Neural cell (in vitro differentiated cells): ENCODE measurements around the gene ATP13A3.

Experiments used
- EP300 ChIP-seq: fragments of 450-650 bp; conservative IDR thresholded peaks from 2 replicates; pipeline ENCODE4 v1.6.1; 2014; ENCODE audit warnings: antibody characterized with exemption, mild to moderate bottlenecking, moderate library complexity; ENCODE audit not compliant: poor library complexity, severe bottlenecking
- EZH2 ChIP-seq: fragments of 200-600, 300-800 bp; shearing (Covaris generic), sonication (generic); IDR thresholded peaks from 2 replicates; pipeline ENCODE4 v1.6.1; 2014; ENCODE audit warnings: antibody characterized with exemption, low read length, borderline replicate concordance, mild to moderate bottlenecking; ENCODE audit not compliant: insufficient read depth, poor library complexity, severe bottlenecking
- MXI1 ChIP-seq: fragments of 450-650 bp; conservative IDR thresholded peaks from 2 replicates; pipeline ENCODE4 v1.6.1; 2014; ENCODE audit warnings: antibody characterized with exemption, mild to moderate bottlenecking; ENCODE audit not compliant: poor library complexity, severe bottlenecking
- POLR2AphosphoS5 ChIP-seq: IDR thresholded peaks from 2 replicates; pipeline ENCODE4 v1.6.1; 2012
- RAD21 ChIP-seq: fragments of 450-650 bp; conservative IDR thresholded peaks from 2 replicates; pipeline ENCODE4 v1.6.1; 2014; ENCODE audit warnings: antibody characterized with exemption, mild to moderate bottlenecking, moderate library complexity
- SMC3 ChIP-seq: fragments of 450-650 bp; conservative IDR thresholded peaks from 2 replicates; pipeline ENCODE4 v1.6.1; 2014; ENCODE audit warnings: antibody characterized with exemption, mild to moderate bottlenecking, moderate library complexity; ENCODE audit not compliant: poor library complexity
- TAF1 ChIP-seq: IDR thresholded peaks from 2 replicates; pipeline ENCODE4 v1.6.1; 2012; ENCODE audit warnings: low read depth
- TF ChIP-seq, protein P1 (sequence below): fragments of 450-650 bp; IDR thresholded peaks from 2 replicates; pipeline ENCODE4 v1.5.1; 2014; ENCODE audit warnings: antibody characterized with exemption, mild to moderate bottlenecking, moderate library complexity; ENCODE audit not compliant: poor library complexity, severe bottlenecking
- TF ChIP-seq, protein P2 (sequence below): IDR thresholded peaks from 2 replicates; pipeline ENCODE4 v1.6.1; 2012; ENCODE audit warnings: borderline replicate concordance

DNA sequence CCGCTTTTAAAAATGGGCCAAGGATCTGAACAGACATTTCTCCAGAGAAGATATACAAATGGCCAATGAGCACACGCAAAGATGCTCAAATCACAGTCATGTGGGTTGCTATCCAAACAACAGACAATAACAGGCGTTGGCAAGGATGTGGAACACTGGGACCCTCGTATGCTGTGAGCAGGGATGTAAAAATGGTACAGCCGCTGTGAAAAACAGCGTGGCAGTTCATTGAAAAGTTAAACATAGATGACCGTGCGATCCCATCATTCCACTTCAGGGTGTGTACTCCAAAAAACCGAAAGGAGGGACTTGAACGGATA lies 110.6 kb downstream of the ATP13A3 start:
- TF ChIP-seq MXI1 (no peak), EP300 (no peak), SMC3 (no peak), POLR2AphosphoS5 (no peak), RAD21 (no peak), EZH2 (no peak), TAF1 (no peak)
- TF ChIP-seq, protein P1, sequence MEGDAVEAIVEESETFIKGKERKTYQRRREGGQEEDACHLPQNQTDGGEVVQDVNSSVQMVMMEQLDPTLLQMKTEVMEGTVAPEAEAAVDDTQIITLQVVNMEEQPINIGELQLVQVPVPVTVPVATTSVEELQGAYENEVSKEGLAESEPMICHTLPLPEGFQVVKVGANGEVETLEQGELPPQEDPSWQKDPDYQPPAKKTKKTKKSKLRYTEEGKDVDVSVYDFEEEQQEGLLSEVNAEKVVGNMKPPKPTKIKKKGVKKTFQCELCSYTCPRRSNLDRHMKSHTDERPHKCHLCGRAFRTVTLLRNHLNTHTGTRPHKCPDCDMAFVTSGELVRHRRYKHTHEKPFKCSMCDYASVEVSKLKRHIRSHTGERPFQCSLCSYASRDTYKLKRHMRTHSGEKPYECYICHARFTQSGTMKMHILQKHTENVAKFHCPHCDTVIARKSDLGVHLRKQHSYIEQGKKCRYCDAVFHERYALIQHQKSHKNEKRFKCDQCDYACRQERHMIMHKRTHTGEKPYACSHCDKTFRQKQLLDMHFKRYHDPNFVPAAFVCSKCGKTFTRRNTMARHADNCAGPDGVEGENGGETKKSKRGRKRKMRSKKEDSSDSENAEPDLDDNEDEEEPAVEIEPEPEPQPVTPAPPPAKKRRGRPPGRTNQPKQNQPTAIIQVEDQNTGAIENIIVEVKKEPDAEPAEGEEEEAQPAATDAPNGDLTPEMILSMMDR, result no peak
- TF ChIP-seq, protein P2, sequence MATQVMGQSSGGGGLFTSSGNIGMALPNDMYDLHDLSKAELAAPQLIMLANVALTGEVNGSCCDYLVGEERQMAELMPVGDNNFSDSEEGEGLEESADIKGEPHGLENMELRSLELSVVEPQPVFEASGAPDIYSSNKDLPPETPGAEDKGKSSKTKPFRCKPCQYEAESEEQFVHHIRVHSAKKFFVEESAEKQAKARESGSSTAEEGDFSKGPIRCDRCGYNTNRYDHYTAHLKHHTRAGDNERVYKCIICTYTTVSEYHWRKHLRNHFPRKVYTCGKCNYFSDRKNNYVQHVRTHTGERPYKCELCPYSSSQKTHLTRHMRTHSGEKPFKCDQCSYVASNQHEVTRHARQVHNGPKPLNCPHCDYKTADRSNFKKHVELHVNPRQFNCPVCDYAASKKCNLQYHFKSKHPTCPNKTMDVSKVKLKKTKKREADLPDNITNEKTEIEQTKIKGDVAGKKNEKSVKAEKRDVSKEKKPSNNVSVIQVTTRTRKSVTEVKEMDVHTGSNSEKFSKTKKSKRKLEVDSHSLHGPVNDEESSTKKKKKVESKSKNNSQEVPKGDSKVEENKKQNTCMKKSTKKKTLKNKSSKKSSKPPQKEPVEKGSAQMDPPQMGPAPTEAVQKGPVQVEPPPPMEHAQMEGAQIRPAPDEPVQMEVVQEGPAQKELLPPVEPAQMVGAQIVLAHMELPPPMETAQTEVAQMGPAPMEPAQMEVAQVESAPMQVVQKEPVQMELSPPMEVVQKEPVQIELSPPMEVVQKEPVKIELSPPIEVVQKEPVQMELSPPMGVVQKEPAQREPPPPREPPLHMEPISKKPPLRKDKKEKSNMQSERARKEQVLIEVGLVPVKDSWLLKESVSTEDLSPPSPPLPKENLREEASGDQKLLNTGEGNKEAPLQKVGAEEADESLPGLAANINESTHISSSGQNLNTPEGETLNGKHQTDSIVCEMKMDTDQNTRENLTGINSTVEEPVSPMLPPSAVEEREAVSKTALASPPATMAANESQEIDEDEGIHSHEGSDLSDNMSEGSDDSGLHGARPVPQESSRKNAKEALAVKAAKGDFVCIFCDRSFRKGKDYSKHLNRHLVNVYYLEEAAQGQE, result no peak
